K562 (cell line): ENCODE measurements around the gene ANP32B. TPM values are rescaled to one million over a fixed set of nuclear protein-coding genes. Genes with fewer than 3 reads are reported as not detected.
A peak's percentile ranks its signal among the peaks of the same experiment; 100 is the strongest.

Source experiments
- FOXJ3 ChIP-seq: sonication (generic); formaldehyde crosslinking; IDR thresholded peaks from 2 replicates; pipeline ENCODE4 v1.4.0; 2020; ENCODE audit warnings: mild to moderate bottlenecking, missing genetic modification reagents
- MTA3 ChIP-seq: fragments of 450-650 bp; formaldehyde crosslinking; IDR thresholded peaks from 2 replicates; pipeline ENCODE4 v1.6.1; 2017; ENCODE audit warnings: mild to moderate bottlenecking, borderline replicate concordance
- TEAD2 ChIP-seq: fragments of 450-650 bp; IDR thresholded peaks from 2 replicates; pipeline ENCODE4 v1.6.1; 2016; ENCODE audit warnings: missing genetic modification characterization, control low read depth, missing compliant biosample characterization
- TRIM25 ChIP-seq: fragments of 450-650 bp; IDR thresholded peaks from 2 replicates; pipeline ENCODE4 v1.7.0; 2016; ENCODE audit warnings: borderline replicate concordance
- ZFX ChIP-seq: sonication (generic); formaldehyde crosslinking; IDR thresholded peaks from 2 replicates; pipeline ENCODE4 v1.8.0; 2022; ENCODE audit warnings: mild to moderate bottlenecking, missing genetic modification reagents, moderate library complexity
- ZNF121 ChIP-seq: sonication (generic); formaldehyde crosslinking; conservative IDR thresholded peaks from 2 replicates; pipeline ENCODE4 v1.8.0; 2022; ENCODE audit warnings: missing genetic modification reagents
- ZNF217 ChIP-seq: sonication (generic); formaldehyde crosslinking; IDR thresholded peaks from 2 replicates; pipeline ENCODE4 v1.8.0; 2022; ENCODE audit warnings: mild to moderate bottlenecking, missing genetic modification reagents
- ZNF512 ChIP-seq: IDR thresholded peaks from 2 replicates; pipeline ENCODE4 v1.6.1; 2016; ENCODE audit warnings: missing genetic modification characterization, missing compliant biosample characterization
- ZNF75A ChIP-seq: fragments of 450-650 bp; formaldehyde crosslinking; IDR thresholded peaks from 2 replicates; pipeline ENCODE4 v1.4.0; 2020; ENCODE audit warnings: mild to moderate bottlenecking
- polyA plus RNA-seq, 8 experiments: library from polyadenylated mRNA; depleted of rRNA in 4 of 8; stranded (reverse) in 5 of 8; unstranded in 3 of 8; fragments of >200 nt; fragmentation: Nextera tagmentation in 2 of 8; fragmentation: Illumina TruSeq in 1 of 8; extraction: Ambion mirVana in 2 of 8; extraction: Trizol in 1 of 8; gene quantifications; 2 replicates each; pipeline versions ENCODE4 v1.2.1 to v1.2.3, GENCODE V29; 2011 to 2014; ENCODE audit warnings: inconsistent platforms in 1 of 8, missing spikeins in 1 of 8
- total RNA-seq, 7 experiments: library from RNA; depleted of rRNA in 6 of 7; stranded (reverse); fragments of >200 nt in 6 of 7; fragmentation: Illumina TruSeq in 2 of 7; extraction: Trizol in 2 of 7; gene quantifications; 2 replicates each; pipeline versions ENCODE4 v1.2.1 to v1.2.3, GENCODE V29; 2011 to 2021; ENCODE audit warnings: low replicate concordance in 1 of 7
- TF ChIP-seq, protein P1 (sequence below): fragments of 450-650 bp; formaldehyde crosslinking; IDR thresholded peaks from 2 replicates; pipeline ENCODE4 v1.4.0; 2022; ENCODE audit warnings: mild to moderate bottlenecking, moderate library complexity
- TF ChIP-seq, protein P2 (sequence below), 2 experiments: IDR thresholded peaks; 2 replicates each; pipeline ENCODE4 v1.6.1; 2012; ENCODE audit warnings: improper control_type of control experiment in 2 of 2, low read depth in 2 of 2, low read length in 2 of 2, borderline replicate concordance in 1 of 2

ANP32B gene
- total and polyA plus RNA-seq, 9 of the 15 experiments (the other 6 are each of a cell fraction or from before 2014, with no cell fraction given): 68.9 to 815 (median 141) TPM

DNA sequence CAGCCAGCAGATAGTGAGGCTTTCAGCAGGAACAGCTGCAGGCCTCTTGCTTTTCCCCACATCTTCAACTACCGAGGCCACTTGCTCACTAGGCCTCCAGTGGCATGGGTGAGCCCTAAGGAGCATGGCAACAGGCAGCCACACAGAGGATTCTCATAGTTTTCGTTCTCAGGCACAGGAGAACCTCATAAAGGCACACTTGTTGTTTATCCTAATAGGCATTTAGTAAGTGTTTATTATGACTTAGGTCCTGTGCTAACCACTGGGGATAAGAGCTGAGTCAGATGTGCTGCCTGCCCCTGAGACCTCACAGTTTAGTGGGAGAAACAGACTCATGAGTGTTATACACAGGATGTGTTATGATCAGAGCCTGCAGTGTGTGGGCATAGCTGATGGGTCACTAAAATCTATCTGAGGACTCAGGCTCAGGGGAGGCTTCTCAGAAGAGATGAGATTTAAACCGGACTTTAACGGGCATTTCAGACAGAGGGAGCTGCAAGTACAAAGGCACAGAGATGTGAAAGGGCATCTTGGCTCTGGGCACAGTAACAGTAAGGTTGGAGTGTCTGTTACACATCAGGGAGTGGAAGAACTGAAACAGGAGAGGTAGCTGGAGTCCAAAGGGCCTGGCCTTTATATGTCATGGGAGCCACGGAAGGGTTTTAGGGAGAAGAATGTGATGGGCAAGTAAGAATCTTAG lies 24.2 kb upstream of the ANP32B start (continued):
- no peak for TF ChIP-seq ZNF512 (tag)
- no peak for TF ChIP-seq TRIM25
- TF ChIP-seq, protein P1, sequence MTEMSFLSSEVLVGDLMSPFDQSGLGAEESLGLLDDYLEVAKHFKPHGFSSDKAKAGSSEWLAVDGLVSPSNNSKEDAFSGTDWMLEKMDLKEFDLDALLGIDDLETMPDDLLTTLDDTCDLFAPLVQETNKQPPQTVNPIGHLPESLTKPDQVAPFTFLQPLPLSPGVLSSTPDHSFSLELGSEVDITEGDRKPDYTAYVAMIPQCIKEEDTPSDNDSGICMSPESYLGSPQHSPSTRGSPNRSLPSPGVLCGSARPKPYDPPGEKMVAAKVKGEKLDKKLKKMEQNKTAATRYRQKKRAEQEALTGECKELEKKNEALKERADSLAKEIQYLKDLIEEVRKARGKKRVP (CRISPR knock-in tag): no peak
- TF ChIP-seq FOXJ3: no peak
- TF ChIP-seq ZNF217 (CRISPR knock-in tag): no peak
- no peak for TF ChIP-seq TEAD2 (tag)
- TF ChIP-seq ZFX (CRISPR knock-in tag): peak; percentile 70
- TF ChIP-seq MTA3: no peak
- no peak for TF ChIP-seq ZNF121
- no peak for TF ChIP-seq ZNF75A (CRISPR knock-in tag)
- TF ChIP-seq, protein P2, sequence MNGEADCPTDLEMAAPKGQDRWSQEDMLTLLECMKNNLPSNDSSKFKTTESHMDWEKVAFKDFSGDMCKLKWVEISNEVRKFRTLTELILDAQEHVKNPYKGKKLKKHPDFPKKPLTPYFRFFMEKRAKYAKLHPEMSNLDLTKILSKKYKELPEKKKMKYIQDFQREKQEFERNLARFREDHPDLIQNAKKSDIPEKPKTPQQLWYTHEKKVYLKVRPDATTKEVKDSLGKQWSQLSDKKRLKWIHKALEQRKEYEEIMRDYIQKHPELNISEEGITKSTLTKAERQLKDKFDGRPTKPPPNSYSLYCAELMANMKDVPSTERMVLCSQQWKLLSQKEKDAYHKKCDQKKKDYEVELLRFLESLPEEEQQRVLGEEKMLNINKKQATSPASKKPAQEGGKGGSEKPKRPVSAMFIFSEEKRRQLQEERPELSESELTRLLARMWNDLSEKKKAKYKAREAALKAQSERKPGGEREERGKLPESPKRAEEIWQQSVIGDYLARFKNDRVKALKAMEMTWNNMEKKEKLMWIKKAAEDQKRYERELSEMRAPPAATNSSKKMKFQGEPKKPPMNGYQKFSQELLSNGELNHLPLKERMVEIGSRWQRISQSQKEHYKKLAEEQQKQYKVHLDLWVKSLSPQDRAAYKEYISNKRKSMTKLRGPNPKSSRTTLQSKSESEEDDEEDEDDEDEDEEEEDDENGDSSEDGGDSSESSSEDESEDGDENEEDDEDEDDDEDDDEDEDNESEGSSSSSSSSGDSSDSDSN (IDR thresholded peaks at IDR 0.05; ENCODE audit: borderline replicate concordance in 1 of 2, low read depth in 2 of 2, low read length in 2 of 2): no peak
